ENCODE results near the gene GPC5.

GRCh38 chr13:91771229-91771628 is 372.8 kb downstream of the GPC5 start:
- TF ChIP-seq POLR2A (IDR thresholded peaks at IDR 0.05) (no peak), EP300 (IDR thresholded peaks at IDR 0.05) (no peak)
